HG03280 (cell line): ENCODE measurements around the gene PDIA2.

Source experiments
- ATAC-seq: cut with Tn5 transposase; IDR thresholded peaks from one replicate; pipeline ENCODE4 v1.9.1; 2021; ENCODE audit warnings: mild to moderate bottlenecking, moderate library complexity; ENCODE audit not compliant: unreplicated experiment

PDIA2 gene

DNA sequence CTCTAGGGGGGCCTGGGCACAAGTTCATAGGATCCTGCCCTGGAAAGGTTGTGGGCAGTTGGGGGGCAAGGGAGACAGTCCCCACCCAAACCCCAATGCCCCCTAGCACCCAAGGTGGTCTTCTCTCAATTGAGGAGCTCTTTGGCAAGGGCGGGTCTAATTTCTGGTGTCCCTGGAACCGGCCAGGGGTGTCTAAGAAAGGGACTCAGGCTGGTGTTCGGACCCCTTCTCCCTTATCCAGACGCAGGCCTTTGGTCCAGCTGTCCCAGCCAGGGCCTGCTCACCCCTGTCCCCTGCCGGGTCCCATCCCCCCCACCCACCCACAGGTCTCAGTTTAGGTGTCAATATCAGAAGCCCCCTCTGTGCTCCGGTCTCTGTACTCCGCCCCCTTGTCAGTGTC, 3.4 kb upstream of the PDIA2 start:
- no peak for ATAC-seq

DNA sequence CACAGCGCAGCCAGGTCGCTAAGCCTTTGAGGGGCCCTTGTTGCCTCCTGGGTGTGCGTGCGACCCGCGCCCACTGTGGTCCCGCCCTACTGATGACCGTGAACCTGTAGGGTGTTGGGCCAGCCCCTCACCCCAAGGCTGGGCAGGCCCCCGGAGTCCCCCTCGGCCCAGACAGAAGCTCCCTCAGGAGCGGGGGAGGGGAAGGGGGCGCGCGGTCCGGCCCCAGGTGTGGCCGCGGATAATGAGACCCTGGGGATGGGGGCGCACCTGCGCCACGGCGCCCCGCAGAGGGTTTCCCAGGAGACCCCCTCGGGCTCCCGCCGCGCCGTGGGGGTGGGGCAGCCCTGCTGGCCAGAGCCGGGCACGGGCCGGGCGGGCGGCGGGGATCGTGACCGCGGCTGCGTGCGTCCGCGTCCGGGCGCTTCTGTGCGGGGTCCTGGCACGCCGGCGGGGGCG, 2.9 kb upstream of the PDIA2 start:
- ATAC-seq = no peak

DNA sequence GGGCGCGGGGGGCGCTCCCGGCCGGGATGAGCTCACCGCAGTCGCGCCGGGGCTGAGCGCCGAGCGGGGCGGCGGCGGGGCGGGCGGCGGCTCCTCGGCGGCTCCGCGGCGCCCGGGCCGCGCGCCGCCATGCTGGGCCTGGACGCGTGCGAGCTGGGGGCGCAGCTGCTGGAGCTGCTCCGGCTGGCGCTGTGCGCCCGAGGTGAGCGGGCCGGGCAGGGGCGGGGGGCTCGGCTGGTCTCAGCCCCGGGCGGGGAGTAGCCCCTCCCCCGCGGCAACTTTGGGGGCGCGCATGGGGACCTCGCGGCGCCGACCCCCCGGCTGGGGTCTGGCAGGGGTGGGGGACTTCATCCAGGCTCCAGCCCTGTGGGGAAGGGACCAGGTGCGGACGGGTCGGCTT, 2.4 kb upstream of the PDIA2 start, which contains the start of gene ARHGDIG:
Gene ARHGDIG (plus strand): TSS at position 40 of the 400 bp plus-strand sequence. CDS start 90 bp downstream, at position 130.
- no peak for ATAC-seq

DNA sequence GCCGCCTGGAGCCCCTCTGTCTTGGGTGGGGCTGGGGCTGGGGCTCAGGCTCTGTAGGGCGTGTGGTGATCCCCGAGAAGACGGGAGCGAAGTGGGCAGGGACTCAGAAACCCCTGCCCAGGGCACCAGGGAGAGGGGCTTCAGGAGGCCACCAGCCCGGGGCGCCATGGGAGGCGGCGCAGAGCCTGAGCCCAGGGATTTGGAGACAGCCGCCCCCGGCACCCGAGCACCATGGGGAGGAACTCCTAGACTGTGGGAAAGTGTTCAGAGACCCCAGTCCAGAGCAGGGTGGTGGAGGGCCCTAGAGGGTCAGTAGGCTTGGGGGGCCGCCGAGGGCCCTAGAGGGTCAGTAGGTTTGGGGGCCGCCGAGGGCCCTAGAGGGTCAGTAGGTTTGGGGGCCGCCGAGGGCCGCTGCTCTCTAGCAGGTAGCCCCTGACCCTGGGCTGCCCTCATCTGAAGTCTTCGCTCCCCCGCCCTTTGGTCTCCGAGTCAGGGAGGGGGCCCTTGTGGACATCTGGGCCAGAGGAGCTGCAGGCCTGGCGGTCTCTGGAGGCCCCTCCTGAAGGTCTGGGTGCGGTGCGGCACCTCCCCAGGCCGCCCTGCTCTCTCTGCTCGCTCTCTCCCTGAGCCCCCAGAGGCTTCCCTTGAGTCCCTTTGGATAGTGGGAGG, 1.8 kb upstream of the PDIA2 start:
- no peak for ATAC-seq

DNA sequence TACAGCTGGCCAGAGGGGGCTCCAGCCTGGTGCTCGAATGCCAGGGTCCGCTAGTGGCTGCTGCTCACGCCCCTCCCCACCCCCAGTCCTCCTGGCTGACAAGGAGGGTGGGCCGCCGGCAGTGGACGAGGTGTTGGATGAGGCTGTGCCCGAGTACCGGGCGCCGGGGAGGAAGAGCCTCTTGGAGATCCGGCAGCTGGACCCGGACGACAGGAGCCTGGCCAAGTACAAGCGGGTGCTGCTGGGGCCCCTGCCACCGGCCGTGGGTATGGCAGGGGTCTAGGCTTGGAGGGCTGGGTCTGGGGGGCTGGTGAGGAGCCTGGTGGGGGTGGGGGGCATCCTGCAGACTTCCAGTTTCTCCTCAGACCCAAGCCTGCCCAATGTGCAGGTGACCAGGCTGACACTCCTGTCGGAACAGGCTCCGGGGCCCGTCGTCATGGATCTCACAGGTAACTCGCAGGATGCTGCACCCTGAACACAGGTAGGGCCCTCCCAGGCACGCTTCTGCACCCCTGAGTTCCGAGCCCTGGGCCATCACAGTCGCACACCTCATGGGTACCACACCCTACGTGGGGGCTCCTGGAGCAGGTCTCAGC, 1.2 kb upstream of the PDIA2 start:
- no peak for ATAC-seq

DNA sequence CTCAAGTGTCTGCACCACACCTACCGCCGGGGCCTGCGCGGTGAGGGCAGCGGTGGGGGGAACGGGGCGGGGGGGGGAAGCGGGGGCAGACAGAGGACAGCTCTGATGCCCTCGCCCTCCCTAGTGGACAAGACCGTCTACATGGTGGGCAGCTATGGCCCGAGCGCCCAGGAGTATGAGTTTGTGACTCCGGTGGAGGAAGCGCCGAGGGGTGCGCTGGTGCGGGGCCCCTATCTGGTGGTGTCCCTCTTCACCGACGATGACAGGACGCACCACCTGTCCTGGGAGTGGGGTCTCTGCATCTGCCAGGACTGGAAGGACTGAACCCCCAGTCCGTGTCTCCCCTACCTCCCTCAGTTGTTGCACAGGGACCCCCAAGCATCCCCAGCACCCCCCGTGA, 473 bp upstream of the PDIA2 start:
- no peak for ATAC-seq

DNA sequence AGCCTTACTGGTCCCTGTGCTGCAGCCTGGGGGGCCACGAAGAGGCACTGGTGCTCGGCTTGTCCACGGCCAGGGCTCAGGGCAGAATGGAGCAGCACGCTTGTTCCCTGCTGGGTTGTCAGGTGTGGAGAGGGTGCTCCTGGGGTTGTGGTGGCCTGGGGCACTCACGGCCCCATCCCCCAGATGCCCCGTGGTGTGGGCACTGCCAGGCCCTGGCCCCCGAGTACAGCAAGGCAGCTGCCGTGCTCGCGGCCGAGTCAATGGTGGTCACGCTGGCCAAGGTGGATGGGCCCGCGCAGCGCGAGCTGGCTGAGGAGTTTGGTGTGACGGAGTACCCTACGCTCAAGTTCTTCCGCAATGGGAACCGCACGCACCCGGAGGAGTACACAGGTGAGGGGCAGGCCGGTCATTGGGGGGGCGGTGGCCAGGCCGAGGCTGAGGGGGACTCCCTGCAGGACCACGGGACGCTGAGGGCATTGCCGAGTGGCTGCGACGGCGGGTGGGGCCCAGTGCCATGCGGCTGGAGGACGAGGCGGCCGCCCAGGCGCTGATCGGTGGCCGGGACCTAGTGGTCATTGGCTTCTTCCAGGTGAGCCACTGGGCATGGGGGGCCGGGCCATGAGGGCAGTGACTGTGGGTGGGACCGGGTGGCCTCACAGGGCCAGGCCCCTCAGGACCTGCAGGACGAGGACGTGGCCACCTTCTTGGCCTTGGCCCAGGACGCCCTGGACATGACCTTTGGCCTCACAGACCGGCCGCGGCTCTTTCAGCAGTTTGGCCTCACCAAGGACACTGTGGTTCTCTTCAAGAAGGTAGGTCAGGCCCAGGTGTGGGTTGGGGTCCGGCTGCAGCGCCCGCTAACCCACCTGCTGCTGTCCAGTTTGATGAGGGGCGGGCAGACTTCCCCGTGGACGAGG, 1.5 kb downstream of the PDIA2 start:
- ATAC-seq = no peak

DNA sequence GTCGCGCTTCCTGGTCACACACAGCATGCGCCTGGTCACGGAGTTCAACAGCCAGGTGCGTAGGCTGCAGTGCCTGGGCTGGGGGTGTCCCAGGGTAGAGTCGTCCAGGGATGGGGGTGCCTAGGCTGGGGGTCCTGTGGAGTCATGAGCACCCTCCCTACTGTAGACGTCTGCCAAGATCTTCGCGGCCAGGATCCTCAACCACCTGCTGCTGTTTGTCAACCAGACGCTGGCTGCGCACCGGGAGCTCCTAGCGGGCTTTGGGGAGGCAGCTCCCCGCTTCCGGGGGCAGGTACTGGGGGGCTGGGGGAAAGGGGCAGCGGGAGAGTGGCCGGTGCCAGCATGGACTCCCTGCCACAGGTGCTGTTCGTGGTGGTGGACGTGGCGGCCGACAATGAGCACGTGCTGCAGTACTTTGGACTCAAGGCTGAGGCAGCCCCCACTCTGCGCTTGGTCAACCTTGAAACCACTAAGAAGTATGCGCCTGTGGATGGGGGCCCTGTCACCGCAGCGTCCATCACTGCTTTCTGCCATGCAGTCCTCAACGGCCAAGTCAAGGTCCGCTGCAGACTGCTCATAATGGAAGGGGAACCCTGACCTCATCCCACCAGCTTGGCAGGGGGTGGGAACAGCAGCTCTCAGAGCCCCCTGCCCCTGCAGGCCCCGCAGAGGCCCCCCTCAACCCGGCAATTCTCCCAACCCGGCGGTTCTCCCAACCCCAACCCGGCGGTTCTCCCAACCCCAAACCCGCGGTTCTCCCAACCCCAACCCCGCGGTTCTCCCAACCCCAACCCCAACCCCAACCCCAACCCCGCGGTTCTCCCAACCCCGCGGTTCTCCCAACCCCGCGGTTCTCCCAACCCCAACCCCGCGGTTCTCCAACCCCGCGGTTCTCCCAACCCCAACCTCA, 2.4 kb downstream of the PDIA2 start:
- no peak for ATAC-seq

DNA sequence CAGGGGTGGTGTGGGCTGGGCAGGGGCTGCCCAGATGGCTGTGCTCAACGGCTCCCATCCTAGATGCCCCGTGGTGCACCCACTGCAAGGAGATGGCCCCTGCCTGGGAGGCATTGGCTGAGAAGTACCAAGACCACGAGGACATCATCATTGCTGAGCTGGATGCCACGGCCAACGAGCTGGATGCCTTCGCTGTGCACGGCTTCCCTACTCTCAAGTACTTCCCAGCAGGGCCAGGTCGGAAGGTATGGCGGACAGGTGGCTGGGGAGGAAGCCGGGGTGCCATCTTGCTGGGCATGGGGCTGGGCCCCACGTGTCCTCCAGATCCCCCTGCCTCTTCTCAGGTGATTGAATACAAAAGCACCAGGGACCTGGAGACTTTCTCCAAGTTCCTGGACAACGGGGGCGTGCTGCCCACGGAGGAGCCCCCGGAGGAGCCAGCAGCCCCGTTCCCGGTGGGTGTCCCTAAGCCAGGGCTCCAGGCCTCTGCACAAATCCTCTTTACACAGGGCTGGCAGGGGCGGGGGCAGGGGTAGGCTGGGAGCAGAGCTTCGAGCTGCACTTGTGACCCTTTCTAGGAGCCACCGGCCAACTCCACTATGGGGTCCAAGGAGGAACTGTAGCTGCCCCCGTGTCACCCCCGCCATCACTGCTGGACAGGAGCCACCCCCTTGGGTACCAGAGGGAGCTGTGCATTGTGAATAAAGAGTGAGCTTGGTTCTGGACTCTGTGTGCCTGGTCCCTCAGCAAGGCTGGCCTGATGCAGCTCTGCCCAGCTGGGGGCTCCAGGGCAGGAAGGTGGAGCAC, 3.7 kb downstream of the PDIA2 start:
- ATAC-seq = no peak

DNA sequence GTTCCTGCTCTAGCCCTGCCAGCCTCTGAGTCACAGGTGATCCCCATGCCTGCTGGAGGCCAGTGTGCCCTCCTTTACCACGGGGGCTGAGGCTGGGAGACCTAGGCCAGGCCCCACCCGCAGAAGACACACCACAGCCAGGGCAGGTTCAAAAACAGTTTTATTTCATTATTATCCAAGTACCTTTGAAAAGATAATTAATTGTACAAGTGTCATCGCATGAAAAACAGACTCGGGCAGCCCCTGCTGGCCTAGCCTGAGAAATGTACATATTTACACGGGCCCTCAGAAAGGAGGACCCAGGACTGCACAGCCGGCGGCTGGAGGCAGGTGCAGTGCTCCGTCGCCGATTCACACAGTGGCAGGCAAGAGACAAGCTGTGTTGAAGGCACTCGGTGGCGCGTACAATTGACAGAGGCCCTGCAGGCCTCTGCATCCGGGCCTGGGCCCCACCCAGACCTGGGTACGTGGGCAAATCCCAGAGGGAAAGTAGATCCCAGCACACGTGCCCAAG, 4.4 kb downstream of the PDIA2 start:
- no peak for ATAC-seq

DNA sequence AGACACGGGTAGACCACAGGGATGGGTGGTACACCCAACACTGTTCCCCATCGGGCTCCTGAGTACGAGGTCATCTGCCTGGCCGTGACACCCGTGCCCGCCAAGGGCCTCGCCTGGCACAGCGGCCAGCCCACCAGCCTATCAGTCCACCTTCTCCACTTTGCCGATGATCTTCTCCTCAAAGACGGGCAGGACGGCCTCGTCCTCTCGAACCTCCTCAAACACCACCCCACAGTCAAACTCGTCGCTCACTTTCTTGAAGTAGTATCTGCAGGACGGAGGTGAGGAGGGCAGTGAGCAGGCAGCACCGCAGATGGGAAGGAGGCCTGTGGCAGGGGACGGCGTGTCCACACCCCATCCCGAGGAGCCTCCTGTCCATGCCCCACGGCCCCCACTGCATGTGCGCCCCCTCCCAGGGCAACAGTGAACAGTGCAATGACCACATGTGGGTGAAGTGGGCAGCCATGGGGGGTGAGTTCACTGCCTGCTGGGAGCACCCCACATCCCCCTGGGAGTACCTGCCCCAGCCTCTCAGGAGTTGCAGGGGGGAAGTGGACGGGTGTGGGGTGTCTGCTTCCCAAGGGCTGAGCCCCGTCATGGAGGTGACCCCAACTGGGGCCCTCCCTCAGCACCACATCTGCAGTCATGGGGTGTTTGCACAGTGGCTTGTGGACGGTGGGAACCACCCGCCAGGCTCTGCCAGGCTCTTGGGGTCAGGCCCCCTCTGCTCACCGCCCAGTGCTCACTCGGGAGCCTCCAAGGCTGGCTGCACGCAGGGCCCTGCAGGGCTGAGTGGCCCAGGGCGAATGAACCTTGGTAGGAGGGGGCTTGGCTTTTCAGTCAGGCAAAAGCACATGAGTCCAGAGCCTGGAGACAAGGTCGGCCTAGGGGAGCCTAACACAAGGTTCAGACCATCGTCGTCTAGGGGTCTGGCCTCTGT, 5.3 kb downstream of the PDIA2 start:
- ATAC-seq = no peak

DNA sequence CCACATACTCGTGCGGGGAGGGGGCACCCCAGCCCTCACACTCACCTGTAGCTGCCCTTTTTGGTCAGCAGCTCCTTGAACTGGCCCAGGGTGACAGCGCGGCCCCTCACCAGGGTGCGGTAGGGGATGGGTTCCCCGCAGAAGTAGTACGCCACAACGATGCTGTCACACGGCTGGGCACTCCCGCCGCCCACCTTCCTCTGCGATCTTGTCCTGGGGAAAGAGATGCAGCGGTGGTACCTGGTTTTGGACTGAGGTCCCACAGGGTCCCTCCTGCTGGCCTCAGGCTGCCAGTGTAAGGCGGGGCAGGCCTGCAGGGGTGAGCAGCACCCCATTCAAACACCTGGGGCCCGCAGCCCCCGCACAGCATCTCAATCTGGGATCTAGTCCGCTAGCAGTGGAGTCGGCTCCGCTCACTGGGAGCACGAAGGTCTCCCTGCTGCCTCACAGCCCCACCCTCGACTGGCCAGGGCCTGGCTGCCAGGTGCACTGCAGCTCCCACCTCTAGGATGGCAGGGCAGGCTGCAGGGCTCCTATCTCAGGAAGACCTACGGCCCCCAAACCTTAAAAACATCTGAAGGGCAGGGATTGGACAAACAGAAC, 6.5 kb downstream of the PDIA2 start:
- no peak for ATAC-seq

DNA sequence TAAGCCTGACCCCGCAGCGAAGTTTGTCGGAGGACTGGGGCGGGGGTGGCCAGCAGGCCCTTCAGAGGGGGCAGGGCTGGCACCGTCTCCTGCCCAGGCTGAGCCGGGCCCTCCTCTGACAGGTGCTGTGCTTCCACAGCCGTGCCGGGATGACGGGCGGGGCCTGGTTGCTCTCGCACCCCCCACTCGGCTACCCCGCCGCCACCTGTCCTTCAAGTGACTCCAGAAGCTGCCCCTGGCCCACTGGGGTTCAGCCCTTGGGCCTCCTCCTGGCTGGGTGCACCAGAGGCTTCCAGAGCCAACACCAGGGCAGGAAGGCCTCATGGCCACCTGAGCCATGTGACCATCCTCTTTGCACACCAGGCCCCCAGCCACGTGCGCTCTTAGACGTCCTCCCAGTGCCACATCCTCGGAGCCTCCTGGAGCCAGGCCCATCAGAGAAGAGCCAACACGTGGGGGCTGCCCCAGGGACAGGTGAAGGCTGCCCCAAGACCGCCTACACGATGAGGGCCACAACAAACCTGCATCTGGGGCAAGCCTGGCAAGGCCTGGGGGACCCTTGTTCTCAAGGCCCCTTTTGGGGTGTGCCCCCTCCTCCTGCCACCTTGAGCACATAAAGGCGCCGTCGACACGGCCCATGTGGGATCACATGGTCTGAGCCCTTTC, 7.2 kb downstream of the PDIA2 start:
- ATAC-seq = no peak

DNA sequence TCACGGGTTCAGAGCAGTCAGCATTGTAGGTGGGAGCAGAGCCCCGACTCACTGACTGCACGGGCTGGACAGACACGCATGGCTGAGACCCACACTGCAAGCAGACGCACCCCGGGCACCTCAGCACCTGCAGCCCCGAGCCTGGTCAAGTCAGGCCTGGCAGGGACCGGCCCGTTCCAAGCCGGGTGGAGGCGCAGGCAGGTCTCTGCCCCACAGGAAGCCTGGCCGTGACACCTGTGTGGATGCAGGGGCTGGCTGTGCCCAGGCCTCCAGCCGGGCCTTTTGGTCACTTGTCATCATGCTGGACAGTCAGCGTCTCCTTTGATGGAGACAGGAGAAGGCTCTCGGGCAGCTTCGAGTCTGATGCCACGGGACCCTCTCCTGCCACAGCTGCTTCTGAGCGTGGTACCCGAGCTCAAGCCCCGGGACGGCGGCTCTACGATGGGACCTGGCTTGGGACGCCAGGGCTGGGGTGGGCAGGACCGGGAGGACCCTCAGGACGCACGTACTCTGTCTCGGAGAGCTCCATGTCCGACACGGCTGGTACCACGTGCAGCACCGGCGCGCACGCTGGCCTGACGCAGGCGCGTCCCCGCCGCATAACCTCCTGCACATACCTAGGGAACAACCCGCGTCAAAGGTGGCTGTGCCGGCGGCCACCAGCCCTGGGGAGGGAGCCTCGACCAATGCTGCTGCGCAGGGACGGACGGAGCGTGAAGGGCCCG, 7.9 kb downstream of the PDIA2 start:
- ATAC-seq = no peak

DNA sequence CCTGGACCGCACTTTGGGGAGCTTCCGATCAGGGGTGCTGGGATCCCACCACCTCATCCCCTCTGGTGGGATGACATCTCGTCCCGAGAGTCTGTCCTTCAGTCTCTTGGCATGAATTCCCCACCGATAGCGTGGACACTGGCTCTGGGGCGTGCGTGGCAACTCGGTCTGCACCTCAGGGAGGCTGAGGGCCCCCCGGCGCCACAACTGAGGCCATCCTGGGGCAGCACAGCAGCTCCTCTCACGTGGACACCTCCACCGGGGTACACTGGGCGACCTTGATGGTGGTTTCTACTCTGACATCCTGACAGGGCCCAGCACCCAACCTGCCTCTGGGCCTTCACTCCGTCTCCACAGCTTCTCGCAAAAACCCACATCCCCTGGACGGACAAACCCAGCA, 8.6 kb downstream of the PDIA2 start:
- ATAC-seq = no peak

DNA sequence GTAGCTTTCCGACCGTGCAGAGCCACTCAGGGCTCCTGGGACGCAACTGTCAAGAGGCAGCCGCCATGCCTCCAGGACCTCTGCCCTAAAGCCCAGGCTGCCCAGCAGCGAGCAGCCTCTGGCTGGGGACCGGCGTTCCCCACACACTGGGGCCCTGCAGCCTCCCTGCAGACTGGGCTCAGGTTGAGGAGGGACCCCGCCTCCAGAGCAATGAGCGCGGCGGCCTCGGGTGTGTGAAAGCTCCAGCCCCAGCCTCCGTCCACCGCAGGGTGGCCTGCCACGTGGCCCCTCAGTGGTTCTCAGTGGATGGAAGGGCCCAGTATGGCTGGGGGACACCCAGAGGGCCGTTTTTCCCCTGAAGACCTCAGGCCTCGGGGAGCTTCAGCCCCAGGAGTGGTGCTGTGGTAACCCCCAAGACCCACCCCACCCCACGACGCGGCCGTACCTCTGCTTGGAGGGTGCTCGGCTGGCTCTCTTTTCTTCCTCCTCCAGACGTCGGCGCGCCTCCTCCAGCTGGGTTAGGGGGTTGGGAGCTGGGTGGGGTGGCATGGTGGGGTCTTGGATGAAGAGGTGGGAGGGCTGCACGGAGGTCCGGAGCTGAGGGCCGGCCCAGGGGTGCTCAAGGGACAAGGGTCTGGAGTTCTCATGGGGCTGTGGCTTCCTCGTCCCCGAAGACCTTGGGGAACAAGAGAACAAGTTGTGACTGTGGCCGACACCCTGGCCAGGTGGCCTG, 10.2 kb downstream of the PDIA2 start:
- no peak for ATAC-seq
